ENCODE results near the gene MMP3. TPM values are rescaled to one million over a fixed set of nuclear protein-coding genes. Genes with fewer than 3 reads are reported as not detected.

The MMP3 gene
- total RNA-seq, 1 experiment from 2014 or later: not detected

GRCh38 chr11:102800767-102801166, 42.6 kb downstream of the MMP3 start:
- no peak overlapping the region for H3K9ac ChIP-seq (ENCODE audit: extremely low read depth, insufficient read length, low read length)
- no peaks in the 10 kb centered on the region for H3K4me1 Mint-ChIP-seq

More at GRCh38 chr11:102800767-102801166, 42.6 kb downstream of the MMP3 start:
- no peak overlapping the region for H2BK20ac ChIP-seq (ENCODE audit: low read depth, low read length, poor library complexity, severe bottlenecking)
- no peak overlapping the region for H2AFZ ChIP-seq (ENCODE audit: low read length)
- no peak overlapping the region for H2BK12ac ChIP-seq (ENCODE audit: insufficient read length, low read depth, low read length)
- no peak overlapping the region for H3K4ac ChIP-seq (ENCODE audit: low read depth, low read length)
- H3K4me1 ChIP-seq (ENCODE audit: insufficient read depth, low read length): no peaks in the 10 kb centered on the region
- no peaks in the 10 kb centered on the region for H3K79me2 ChIP-seq (ENCODE audit: insufficient read depth, low read length)
- Mint-ChIP-seq H3K27me3 (ENCODE audit: low read depth) (no peaks in the 10 kb centered on the region), H3K27ac (peak overlapping the region in 1 of 3 experiments; percentile 84; a peak in 1 of 7 replicates), H3K36me3 (ENCODE audit: insufficient read depth in 1 of 3, low read depth in 3 of 3) (no peaks in the 10 kb centered on the region), H3K9me3 (no peaks in the 10 kb centered on the region), H3K4me3 (no peak overlapping the region)
- TF ChIP-seq CTCF (conservative IDR thresholded peaks at IDR 0.05): no peak
- H3K18ac ChIP-seq (ENCODE audit: insufficient read length, low read depth, low read length): no peak overlapping the region
- no peaks in the 10 kb centered on the region for H3K9me3 ChIP-seq (ENCODE audit: control insufficient read depth, low read depth, low read length)
- DNase-seq: no peak
- H2AK5ac ChIP-seq (ENCODE audit: insufficient read length, low read length): no peak overlapping the region
- H3K27me3 ChIP-seq (ENCODE audit: insufficient read depth, low read length): no peaks in the 10 kb centered on the region
- H3K79me1 ChIP-seq (ENCODE audit: insufficient read depth, low read depth, low read length, poor library complexity, severe bottlenecking): no peaks in the 10 kb centered on the region
- H3K56ac ChIP-seq (ENCODE audit: insufficient read length, low read depth, low read length): no peak overlapping the region
- H2BK15ac ChIP-seq (ENCODE audit: low read depth, low read length): no peak overlapping the region
- no peak overlapping the region for H4K8ac ChIP-seq (replicated peaks; ENCODE audit: insufficient read length, low read depth, low read length)
- no peak overlapping the region for H3K14ac ChIP-seq (ENCODE audit: insufficient read depth, low read length)
- no peak overlapping the region for H3K27ac ChIP-seq (ENCODE audit: insufficient read length, low read depth, low read length)
- H3T11ph ChIP-seq (ENCODE audit: low read length): no peak overlapping the region
- H2BK5ac ChIP-seq (ENCODE audit: insufficient read length, low read length): no peak overlapping the region
- no peak overlapping the region for H4K91ac ChIP-seq (ENCODE audit: insufficient read length, low read depth, low read length)
- H3K23me2 ChIP-seq (ENCODE audit: insufficient read length, low read depth, low read length, poor library complexity, severe bottlenecking): no peaks in the 10 kb centered on the region
- no peak overlapping the region for H4K5ac ChIP-seq (ENCODE audit: insufficient read length, low read depth, low read length)
- WGBS (ENCODE audit: extremely low coverage, insufficient read length, low lambda C conversion rate): no CpG with 5 or more reads among the region's 4 CpGs
- H3K4me2 ChIP-seq (ENCODE audit: insufficient read depth, insufficient read length, low read length): no peak overlapping the region
- no peak overlapping the region for H3K23ac ChIP-seq (ENCODE audit: insufficient read length, low read depth, low read length)
- H4K20me1 ChIP-seq (ENCODE audit: control insufficient read depth, insufficient read depth, insufficient read length): no peaks in the 10 kb centered on the region
- no peak overlapping the region for H2BK120ac ChIP-seq (ENCODE audit: low read depth, low read length, poor library complexity, severe bottlenecking)
